HepG2 (cell line): ENCODE measurements around the gene BATF2. TPM values are rescaled to one million over a fixed set of nuclear protein-coding genes. Genes with fewer than 3 reads are reported as not detected.
A peak's percentile ranks its signal among the peaks of the same experiment; 100 is the strongest.

Source experiments
- ATAC-seq: fragments of 200-7000 bp; cut with Tn5 transposase; 3 replicates; pipeline ENCODE4 v1.9.1; 2020; ENCODE audit warnings: mild to moderate bottlenecking, moderate library complexity
- BruUV-seq: library from RNA; stranded (reverse); fragments of 400-500 nt; replicated peaks from 2 replicates; lab custom pipeline; 2021; lab: Mats Ljungman, UMichigan
- CTCF ChIA-PET: fragments of 300-600 bp; formaldehyde crosslinking; extraction: SDS; loops from one replicate; lab custom pipeline; 2021; ENCODE audit warnings: low total read pairs, inconsistent platforms, low intra/inter-chr PET ratio; lab: Yijun Ruan, JAX
- POLR2A ChIA-PET: fragments of 350-600 bp; sonication (Branson Sonifier 250); formaldehyde crosslinking; loops from one replicate; lab custom pipeline; 2020; ENCODE audit warnings: antibody characterized with exemption, inconsistent platforms; lab: Yijun Ruan, JAX
- DNase-seq: peaks from one replicate; pipeline ENCODE4 v3.0.0-alpha.2; 2015; ENCODE audit warnings: low spot score
- FAIRE-seq: peaks from 3 replicates; lab custom pipeline; 2011; peaks lifted over from hg19 to GRCh38; lab: Jason Lieb, UNC
- H2AFZ ChIP-seq: one replicate; pipeline ENCODE4 v1.6.1; 2011; ENCODE audit warnings: low read length, inconsistent platforms
- H3K27ac ChIP-seq: fragments of 300-600 bp; 3 replicates; pipeline ENCODE4 v1.8.0; 2011; ENCODE audit warnings: mixed run types, mild to moderate bottlenecking, mixed read lengths, low read length, inconsistent platforms; ENCODE audit not compliant: insufficient read depth; ENCODE audit errors: extremely low read length
- H3K27me3 ChIP-seq, 2 experiments: fragments of 200-600 bp in 1 of 2; 2 replicates in 1 of 2; 3 replicates in 1 of 2; pipeline versions ENCODE4 v1.6.0 to v1.8.0; 2011; ENCODE audit warnings: low read length in 2 of 2, mild to moderate bottlenecking in 2 of 2, moderate library complexity in 2 of 2, inconsistent platforms in 1 of 2; ENCODE audit not compliant: insufficient read depth in 2 of 2, control insufficient read depth in 1 of 2
- H3K36me3 ChIP-seq, 2 experiments: fragments of 200-600 bp in 1 of 2; replicated peaks in 1 of 2; 2 replicates in 1 of 2; 3 replicates in 1 of 2; pipeline versions ENCODE4 v1.5.1 to v1.8.0; 2011; ENCODE audit warnings: low read length in 2 of 2, inconsistent platforms in 1 of 2; ENCODE audit not compliant: insufficient read depth in 2 of 2, control insufficient read depth in 1 of 2
- H3K4me1 ChIP-seq: 2 replicates; pipeline ENCODE4 v1.5.1; 2012; ENCODE audit warnings: low read length, inconsistent platforms; ENCODE audit not compliant: insufficient read depth
- H3K4me2 ChIP-seq: 2 replicates; pipeline ENCODE4 v1.6.0; 2011; ENCODE audit warnings: low read depth, low read length, inconsistent platforms
- H3K4me3 ChIP-seq, 3 experiments: fragments of 200-600 bp in 1 of 3; sonication (generic), shearing (Covaris generic) in 1 of 3; replicated peaks in 1 of 3; 2 replicates each; pipeline ENCODE4 v1.5.1; 2011 to 2016; ENCODE audit warnings: low read length in 3 of 3, inconsistent platforms in 2 of 3, low read depth in 2 of 3, mild to moderate bottlenecking in 2 of 3, control low read depth in 1 of 3, mixed read lengths in 1 of 3; ENCODE audit not compliant: insufficient read depth in 1 of 3
- H3K79me2 ChIP-seq: one replicate; pipeline ENCODE4 v1.6.1; 2011; ENCODE audit warnings: low read length, inconsistent platforms; ENCODE audit not compliant: insufficient read depth
- H3K9ac ChIP-seq: 2 replicates; pipeline ENCODE4 v1.6.0; 2011; ENCODE audit warnings: mild to moderate bottlenecking, low read depth, low read length, inconsistent platforms; ENCODE audit not compliant: insufficient read depth
- H3K9me3 ChIP-seq: 2 replicates; pipeline ENCODE4 v1.5.1; 2012; ENCODE audit warnings: mild to moderate bottlenecking, low read length
- H4K20me1 ChIP-seq: 2 replicates; pipeline ENCODE4 v1.6.0; 2011; ENCODE audit warnings: inconsistent platforms, mild to moderate bottlenecking, low read length, moderate library complexity; ENCODE audit not compliant: insufficient read depth
- CAMTA2 ChIP-seq: sonication (generic); formaldehyde crosslinking; IDR thresholded peaks from 2 replicates; pipeline ENCODE4 v1.4.0; 2020; ENCODE audit warnings: mild to moderate bottlenecking, missing genetic modification reagents, borderline replicate concordance
- CBFB ChIP-seq: sonication (generic); formaldehyde crosslinking; IDR thresholded peaks from 2 replicates; pipeline ENCODE4 v1.4.0; 2020; ENCODE audit warnings: missing genetic modification reagents
- EP300 ChIP-seq, 3 experiments: sonication (generic) in 1 of 3; formaldehyde crosslinking in 1 of 3; IDR thresholded peaks; 2 replicates each; pipeline versions ENCODE4 v1.5.1 to v1.6.1; 2011 to 2020; ENCODE audit warnings: low read depth in 2 of 3, low read length in 2 of 3, borderline replicate concordance in 1 of 3, improper control_type of control experiment in 1 of 3, mild to moderate bottlenecking in 1 of 3, missing genetic modification reagents in 1 of 3, moderate library complexity in 1 of 3
- ETS1 ChIP-seq: sonication (generic); formaldehyde crosslinking; IDR thresholded peaks from 2 replicates; pipeline ENCODE4 v1.4.0; 2020; ENCODE audit warnings: missing genetic modification reagents
- HIC2 ChIP-seq: sonication (generic); formaldehyde crosslinking; IDR thresholded peaks from 2 replicates; pipeline ENCODE4 v1.9.0; 2022; ENCODE audit warnings: low read depth, missing genetic modification reagents
- HNRNPH1 ChIP-seq: fragments of 200-400 bp; formaldehyde crosslinking; optimal IDR thresholded peaks from 2 replicates; pipeline ENCODE3; 2017; ENCODE audit warnings: mild to moderate bottlenecking, low read depth, low read length
- KMT2B ChIP-seq: IDR thresholded peaks from 2 replicates; pipeline ENCODE4 v1.6.1; 2016; ENCODE audit warnings: missing genetic modification reagents, missing compliant biosample characterization
- MAX ChIP-seq: IDR thresholded peaks from 2 replicates; pipeline ENCODE4 v1.6.1; 2012; ENCODE audit warnings: inconsistent platforms
- MED1 ChIP-seq: sonication (generic); formaldehyde crosslinking; IDR thresholded peaks from 2 replicates; pipeline ENCODE4 v1.4.0; 2020; ENCODE audit warnings: missing genetic modification reagents
- PCBP2 ChIP-seq: fragments of 200-400 bp; formaldehyde crosslinking; optimal IDR thresholded peaks from 2 replicates; pipeline ENCODE3; 2018; ENCODE audit warnings: low read length, low read depth; ENCODE audit not compliant: poor library complexity, severe bottlenecking
- RARA ChIP-seq: IDR thresholded peaks from 2 replicates; pipeline ENCODE4 v1.6.1; 2016; ENCODE audit warnings: missing genetic modification reagents, missing compliant biosample characterization
- SAP130 ChIP-seq: IDR thresholded peaks from 2 replicates; pipeline ENCODE4 v1.6.1; 2016; ENCODE audit warnings: low read depth
- ZNF430 ChIP-seq: sonication (generic); formaldehyde crosslinking; IDR thresholded peaks from 2 replicates; pipeline ENCODE4 v1.9.0; 2021; ENCODE audit warnings: mild to moderate bottlenecking, missing genetic modification reagents
- ZNF460 ChIP-seq: sonication (generic); formaldehyde crosslinking; IDR thresholded peaks from 2 replicates; pipeline ENCODE4 v1.5.1; 2020; ENCODE audit warnings: missing genetic modification reagents, mild to moderate bottlenecking, borderline replicate concordance
- WGBS: methylation state at CpG from one replicate; pipeline ENCODE4 v1.1.6; 2017; ENCODE audit warnings: low lambda C conversion rate; 5-methylcytosine and 5-hydroxymethylcytosine counted together
- in situ Hi-C: cut with HindIII; loops from 2 replicates; pipeline ENCODE4 v1.10.0; 2017; ENCODE audit warnings: low pct_unique_long_range_greater_than_20kb; ENCODE audit not compliant: extremely low pct_ligation_motif_present
- intact Hi-C: fragments of 100-400 bp; cut with micrococcal nuclease; formaldehyde crosslinking; loops from one replicate; pipeline ENCODE4 v1.10.0; 2022; ENCODE audit not compliant: unreplicated experiment
- polyA plus RNA-seq, 8 experiments: library from polyadenylated mRNA; depleted of rRNA in 3 of 8; stranded (reverse) in 7 of 8; unstranded in 1 of 8; fragments of >200 nt; fragmentation: Illumina TruSeq in 4 of 8; extraction: Trizol in 4 of 8; gene quantifications; 2 replicates each; pipeline versions ENCODE4 v1.2.1 to v1.2.3, GENCODE V29; 2011 to 2016; ENCODE audit warnings: low read depth in 4 of 8, missing spikeins in 1 of 8, mixed read lengths in 1 of 8; ENCODE audit not compliant: insufficient read depth in 1 of 8
- total RNA-seq, 5 experiments: library from RNA; depleted of rRNA; stranded (reverse); fragments of >200 nt; fragmentation: Illumina TruSeq; extraction: Trizol; gene quantifications; 2 replicates each; pipeline ENCODE4 v1.2.3, GENCODE V29; 2016; ENCODE audit warnings: low read depth in 1 of 5
- TF ChIP-seq, protein P1 (sequence below): IDR thresholded peaks from 2 replicates; pipeline ENCODE4 v1.6.1; 2016
- TF ChIP-seq, protein P2 (sequence below): IDR thresholded peaks from 2 replicates; pipeline ENCODE4 v1.6.1; 2018; ENCODE audit warnings: missing genetic modification reagents

BATF2 gene
- total and polyA plus RNA-seq, 2 of the 13 experiments (the other 11 are each of a cell fraction or from before 2014, with no cell fraction given) = 2.8 to 3.9 TPM

DNA sequence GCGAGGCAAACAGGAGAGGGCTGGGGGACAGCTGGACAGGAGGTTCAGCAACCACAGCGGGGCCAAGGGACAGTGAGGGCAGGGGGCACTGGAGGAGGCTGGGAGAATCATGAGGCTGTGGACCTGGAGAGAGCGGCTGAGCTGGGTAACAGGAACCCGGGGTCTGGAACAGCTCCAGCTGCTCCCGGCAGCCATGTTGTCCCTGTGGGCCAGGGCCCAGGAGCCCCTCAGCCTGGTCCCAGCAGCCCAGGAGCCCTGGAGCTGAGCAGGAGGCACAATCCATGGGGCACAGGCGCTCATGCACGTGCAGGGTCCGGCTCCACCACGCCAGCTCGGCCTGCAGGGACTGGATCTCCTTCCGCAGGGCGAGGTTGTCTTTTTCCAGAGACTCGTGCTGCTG, 7.4 kb downstream of the BATF2 start (continued):
- no peak for TF ChIP-seq CAMTA2 (CRISPR knock-in tag)
- no peak for TF ChIP-seq ETS1 (CRISPR knock-in tag)
- TF ChIP-seq, protein P1, sequence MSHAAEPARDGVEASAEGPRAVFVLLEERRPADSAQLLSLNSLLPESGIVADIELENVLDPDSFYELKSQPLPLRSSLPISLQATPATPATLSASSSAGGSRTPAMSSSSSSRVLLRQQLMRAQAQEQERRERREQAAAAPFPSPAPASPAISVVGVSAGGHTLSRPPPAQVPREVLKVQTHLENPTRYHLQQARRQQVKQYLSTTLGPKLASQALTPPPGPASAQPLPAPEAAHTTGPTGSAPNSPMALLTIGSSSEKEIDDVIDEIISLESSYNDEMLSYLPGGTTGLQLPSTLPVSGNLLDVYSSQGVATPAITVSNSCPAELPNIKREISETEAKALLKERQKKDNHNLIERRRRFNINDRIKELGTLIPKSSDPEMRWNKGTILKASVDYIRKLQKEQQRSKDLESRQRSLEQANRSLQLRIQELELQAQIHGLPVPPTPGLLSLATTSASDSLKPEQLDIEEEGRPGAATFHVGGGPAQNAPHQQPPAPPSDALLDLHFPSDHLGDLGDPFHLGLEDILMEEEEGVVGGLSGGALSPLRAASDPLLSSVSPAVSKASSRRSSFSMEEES = no peak
- no peak for TF ChIP-seq PCBP2

DNA sequence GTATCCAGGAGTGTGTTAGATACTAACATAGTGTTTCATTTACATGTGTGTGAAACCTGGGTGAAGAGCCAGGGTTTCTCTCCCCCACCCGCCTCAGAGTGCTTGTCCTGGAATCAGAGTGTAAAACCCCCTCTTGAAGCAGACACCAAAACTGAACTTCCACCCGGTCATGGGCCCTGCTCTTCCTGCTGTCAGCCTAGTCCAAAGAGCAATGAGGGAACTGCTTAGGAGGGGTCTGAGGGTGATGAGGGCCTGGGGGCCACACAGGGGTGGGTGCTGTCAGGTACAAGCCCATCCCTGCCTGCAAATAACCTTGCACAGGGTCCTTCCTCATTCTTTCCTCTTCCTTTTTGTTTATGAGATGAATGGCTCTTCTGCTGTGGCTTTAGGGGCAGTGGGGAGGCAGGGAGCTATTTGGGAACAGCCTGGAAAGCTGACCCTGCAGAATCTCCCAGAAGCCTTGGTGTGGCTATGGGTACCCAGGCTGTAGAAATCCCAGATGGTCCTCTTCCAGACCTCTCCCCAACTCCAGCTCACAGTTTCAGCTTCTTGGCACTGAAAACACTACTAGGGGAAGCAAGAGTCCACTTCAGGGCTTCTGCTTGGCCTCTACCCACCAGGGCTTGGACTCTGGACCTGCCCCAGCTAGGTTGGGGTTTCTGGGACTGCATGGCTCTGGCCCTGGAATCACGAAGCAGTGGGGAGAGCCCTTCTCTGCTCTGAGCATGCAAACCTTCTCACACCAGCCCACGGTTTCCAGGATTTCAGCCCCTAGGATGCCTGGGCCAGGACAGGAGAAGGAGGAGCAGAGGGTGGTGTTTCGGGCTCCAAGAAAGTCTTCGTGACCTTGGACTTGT, 8.5 kb downstream of the BATF2 start:
- POLR2A ChIA-PET = interaction anchor here (1.6 to 2.4 kb wide), 2 partner anchors 8 to 11 kb away, joined by 9 to 14 read pairs; partner anchors contain the start of gene BATF2
- intact Hi-C loops = no loop called here
- Histone ChIP-seq H3K9ac (no peak overlapping the region), H3K27me3 (no peaks in the 10 kb centered on the region), H3K27ac (peak overlapping the region; percentile 56), H3K9me3 (no peaks in the 10 kb centered on the region), H3K4me3 (peak overlapping the region in 1 of 3 experiments; percentile 23; a peak in 2 of 6 replicates), H3K4me1 (peaks cover 49% of the 10 kb centered on the region), H2AFZ (no peak overlapping the region), H3K36me3 (no peaks in the 10 kb centered on the region; a peak in 1 of 5 replicates), H3K79me2 (no peaks in the 10 kb centered on the region), H4K20me1 (no peaks in the 10 kb centered on the region), H3K4me2 (peak overlapping the region; percentile 50)
- no peak for FAIRE-seq
- in situ Hi-C loops = no loop called here
- 40% methylated on average over 6 of the region's 6 CpGs for whole genome bisulfite sequencing
- no TSS peak for BruUV-seq
- no peak for DNase-seq
- CTCF ChIA-PET = no interaction called here
- ATAC-seq = peak; percentile 84
- TF ChIP-seq MAX = peak; percentile 52; the same call in 1 of the 2 replicates
- 0 out of 2 replicates have a peak, but pooled peaks have one; percentile 26 for TF ChIP-seq MED1 (CRISPR knock-in tag)
- TF ChIP-seq RARA (CRISPR knock-in tag) = 0 out of 2 replicates have a peak, but pooled peaks have one; percentile 6
- TF ChIP-seq SAP130 = peak; percentile 16; the same call in 1 of the 2 replicates
- TF ChIP-seq HIC2 (CRISPR knock-in tag) = no peak
- no peak for TF ChIP-seq HNRNPH1
- TF ChIP-seq CBFB (CRISPR knock-in tag) = no peak
- TF ChIP-seq ZNF430 (CRISPR knock-in tag) = no peak
- TF ChIP-seq, protein P2, sequence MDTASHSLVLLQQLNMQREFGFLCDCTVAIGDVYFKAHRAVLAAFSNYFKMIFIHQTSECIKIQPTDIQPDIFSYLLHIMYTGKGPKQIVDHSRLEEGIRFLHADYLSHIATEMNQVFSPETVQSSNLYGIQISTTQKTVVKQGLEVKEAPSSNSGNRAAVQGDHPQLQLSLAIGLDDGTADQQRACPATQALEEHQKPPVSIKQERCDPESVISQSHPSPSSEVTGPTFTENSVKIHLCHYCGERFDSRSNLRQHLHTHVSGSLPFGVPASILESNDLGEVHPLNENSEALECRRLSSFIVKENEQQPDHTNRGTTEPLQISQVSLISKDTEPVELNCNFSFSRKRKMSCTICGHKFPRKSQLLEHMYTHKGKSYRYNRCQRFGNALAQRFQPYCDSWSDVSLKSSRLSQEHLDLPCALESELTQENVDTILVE (CRISPR knock-in tag) = no peak
- TF ChIP-seq ZNF460 = no peak
- no peak for TF ChIP-seq KMT2B (CRISPR knock-in tag)
- TF ChIP-seq EP300 (IDR thresholded peaks at IDR 0.05; ENCODE audit: low read depth in 2 of 2, low read length in 2 of 2) = no peak
- TF ChIP-seq EP300 (CRISPR knock-in tag; IDR thresholded peaks at IDR 0.05; ENCODE audit: borderline replicate concordance) = no peak
